GM12865 (cell line): ENCODE results near the gene TEX28.
"Not testable (repeated sequence)": the region's sequence is repeated elsewhere in the genome, so short reads cannot be mapped to it uniquely, and the experiment has no call there.

Experiments
- DNase-seq: peaks from one replicate; pipeline ENCODE4 v3.0.0; 2010; ENCODE audit warnings: low read depth
- H3K4me3 ChIP-seq: 2 replicates; pipeline ENCODE4 v1.5.1; 2011; ENCODE audit warnings: mild to moderate bottlenecking, low read depth, low read length, control low read depth
- TF ChIP-seq, protein P1 (sequence below): IDR thresholded peaks from 2 replicates; pipeline ENCODE4 v1.5.1; 2011; ENCODE audit warnings: low read length, control low read depth, low read depth, inconsistent platforms; ENCODE audit not compliant: insufficient read depth; ENCODE audit errors: missing control alignments

The TEX28 gene, protein sequence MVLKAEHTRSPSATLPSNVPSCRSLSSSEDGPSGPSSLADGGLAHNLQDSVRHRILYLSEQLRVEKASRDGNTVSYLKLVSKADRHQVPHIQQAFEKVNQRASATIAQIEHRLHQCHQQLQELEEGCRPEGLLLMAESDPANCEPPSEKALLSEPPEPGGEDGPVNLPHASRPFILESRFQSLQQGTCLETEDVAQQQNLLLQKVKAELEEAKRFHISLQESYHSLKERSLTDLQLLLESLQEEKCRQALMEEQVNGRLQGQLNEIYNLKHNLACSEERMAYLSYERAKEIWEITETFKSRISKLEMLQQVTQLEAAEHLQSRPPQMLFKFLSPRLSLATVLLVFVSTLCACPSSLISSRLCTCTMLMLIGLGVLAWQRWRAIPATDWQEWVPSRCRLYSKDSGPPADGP

DNA sequence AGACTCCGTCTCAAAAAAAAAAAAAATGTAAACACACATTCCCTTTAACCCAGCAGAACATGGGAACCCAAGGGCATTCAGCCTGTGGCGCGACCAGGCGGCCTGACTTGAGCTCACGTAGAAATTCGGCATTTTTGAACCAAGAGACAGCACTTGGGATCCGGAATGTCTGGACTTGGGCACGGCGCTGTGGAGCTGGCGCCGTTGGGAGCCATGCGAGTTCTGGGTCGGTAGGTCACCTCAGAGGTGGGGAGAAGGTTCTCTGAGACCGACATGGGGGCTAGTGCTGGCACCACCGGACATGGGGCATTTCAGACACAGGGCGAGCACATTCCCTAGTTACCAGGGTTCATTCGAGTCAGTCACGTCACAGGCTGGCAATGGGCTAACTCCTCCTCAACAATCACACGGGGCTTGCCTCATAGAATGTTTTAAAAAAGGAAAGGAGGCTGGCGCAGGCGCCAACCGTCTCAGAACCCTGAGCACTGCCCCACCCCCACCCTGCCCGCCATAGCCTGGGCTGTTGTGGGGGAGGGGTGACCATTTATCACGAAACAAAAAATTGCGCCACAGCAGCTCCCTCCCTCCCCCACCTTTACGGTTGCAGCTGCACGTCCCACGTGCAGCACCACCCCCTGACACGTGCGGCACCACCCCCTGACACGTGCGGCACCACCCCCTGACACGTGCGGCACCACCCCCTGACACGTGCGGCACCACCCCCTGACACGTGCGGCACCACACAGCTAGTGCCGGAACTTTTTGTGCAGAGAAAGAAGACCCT lies at the start of gene TEX28:
Gene TEX28, minus strand, starts transcription at position 334 of the 784 bp plus-strand sequence. CDS start 3,007 bp downstream, outside the sequence.
- no peak within 1 kb of the TSS for H3K4me3 ChIP-seq
- TF ChIP-seq, protein P1, sequence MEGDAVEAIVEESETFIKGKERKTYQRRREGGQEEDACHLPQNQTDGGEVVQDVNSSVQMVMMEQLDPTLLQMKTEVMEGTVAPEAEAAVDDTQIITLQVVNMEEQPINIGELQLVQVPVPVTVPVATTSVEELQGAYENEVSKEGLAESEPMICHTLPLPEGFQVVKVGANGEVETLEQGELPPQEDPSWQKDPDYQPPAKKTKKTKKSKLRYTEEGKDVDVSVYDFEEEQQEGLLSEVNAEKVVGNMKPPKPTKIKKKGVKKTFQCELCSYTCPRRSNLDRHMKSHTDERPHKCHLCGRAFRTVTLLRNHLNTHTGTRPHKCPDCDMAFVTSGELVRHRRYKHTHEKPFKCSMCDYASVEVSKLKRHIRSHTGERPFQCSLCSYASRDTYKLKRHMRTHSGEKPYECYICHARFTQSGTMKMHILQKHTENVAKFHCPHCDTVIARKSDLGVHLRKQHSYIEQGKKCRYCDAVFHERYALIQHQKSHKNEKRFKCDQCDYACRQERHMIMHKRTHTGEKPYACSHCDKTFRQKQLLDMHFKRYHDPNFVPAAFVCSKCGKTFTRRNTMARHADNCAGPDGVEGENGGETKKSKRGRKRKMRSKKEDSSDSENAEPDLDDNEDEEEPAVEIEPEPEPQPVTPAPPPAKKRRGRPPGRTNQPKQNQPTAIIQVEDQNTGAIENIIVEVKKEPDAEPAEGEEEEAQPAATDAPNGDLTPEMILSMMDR = no peak
- no peak for DNase-seq

DNA sequence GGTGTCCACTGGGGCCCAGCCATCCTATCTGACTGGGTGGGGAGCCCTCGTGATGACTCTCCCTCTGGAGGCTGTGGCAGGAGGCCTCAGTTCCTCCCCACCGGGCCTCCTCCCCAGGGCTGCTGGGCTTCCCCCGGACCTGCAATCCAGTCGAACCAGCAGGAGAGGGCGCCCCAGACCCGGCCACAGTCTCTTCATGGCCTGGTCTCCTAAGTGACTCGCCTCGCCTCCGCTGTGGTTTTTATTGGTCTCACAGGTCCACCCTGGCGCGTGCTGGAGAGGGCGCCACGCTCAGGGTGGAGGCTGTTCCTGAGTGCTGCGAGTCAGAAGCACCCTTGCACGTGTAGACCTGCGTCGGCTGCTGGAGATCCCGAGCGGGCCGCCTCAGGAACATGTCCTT lies 48.7 kb upstream of the TEX28 start:
- DNase-seq, H3K4me3 ChIP-seq: not testable (repeated sequence)

DNA sequence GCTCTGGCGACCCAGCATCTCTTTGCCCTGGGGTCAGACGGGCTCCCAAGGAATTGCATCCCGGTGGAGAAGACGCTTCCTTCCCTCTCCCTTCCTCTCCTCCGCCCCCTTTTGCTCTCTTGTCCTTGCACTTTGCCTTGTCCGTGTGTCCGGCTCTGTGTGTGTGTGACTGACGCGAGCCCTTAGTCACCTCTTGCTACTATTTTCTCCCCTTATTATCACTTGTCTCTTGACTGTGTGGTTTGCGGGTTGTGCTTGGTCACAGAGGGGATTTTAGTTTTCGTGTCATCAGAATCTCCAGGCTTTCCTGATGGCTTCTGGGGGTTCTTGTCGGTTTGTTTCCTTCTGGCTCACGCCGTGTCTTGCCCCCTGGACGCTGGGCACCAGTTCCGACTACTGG lies 48.1 kb upstream of the TEX28 start:
- not testable (repeated sequence) for H3K4me3 ChIP-seq, DNase-seq

DNA sequence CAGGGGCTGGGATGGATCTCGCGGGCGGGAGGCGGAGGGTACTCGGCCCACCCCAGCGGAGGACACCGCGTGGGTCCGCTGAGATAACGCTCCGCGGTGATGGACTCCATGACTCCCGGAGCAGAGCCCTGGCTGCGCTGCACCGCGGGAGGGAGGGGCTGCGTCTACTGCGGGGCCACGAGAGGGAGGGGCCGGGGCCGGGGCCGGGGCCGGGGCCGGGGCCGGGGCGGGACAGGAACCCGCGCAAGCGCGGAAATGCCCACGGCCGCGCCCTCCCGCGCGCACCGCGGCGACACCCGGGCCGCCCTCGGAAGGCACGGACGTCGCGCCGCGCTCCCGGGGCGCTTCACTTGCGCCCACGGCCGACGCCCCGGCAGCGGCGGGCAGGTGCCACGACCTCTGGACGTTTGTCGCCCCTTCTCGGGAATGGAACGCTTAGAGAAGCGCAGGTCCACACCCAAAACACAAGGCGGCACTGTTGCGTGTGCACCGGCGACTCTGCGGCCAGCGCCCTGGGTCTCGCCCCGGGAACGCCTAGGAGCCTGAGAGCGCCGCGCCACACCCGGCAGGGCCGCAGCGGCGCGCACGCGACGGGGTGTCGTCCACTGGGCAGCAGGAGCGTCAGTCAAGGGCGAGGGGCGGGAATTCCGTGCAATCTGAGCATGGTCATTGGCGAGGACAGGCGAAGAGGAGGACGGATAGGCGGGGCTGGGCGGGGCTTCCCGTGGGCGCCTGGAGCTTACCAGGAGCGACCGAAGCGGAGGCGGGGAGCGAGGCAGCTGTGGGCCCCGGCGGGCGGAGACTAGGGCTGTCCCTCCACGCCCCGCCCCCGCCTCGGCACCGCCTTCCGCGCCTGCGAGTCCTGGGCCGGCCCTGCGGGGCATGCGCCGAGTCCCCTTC lies 46.7 kb upstream of the TEX28 start:
- not testable (repeated sequence) for H3K4me3 ChIP-seq, DNase-seq

DNA sequence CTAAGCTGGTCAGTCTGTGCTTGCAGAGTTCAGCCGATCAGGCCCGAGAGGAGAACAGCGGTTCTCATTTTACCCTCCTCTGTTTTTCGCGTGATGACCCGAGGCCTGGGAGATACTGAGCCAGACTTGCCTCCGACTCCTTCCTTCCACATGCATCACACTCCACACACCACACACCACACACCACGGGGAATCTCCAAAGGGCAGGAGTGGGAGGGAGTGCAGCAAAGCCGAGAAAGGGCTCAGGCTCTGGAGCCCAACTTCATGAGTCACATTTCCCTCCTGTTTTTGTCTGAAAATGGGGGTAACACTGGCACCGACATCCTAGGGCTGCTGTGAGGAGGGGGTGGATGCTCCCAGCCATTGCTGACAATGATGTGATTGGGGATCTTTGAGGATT lies 39.6 kb upstream of the TEX28 start:
- TF ChIP-seq, protein P1 = no peak
- H3K4me3 ChIP-seq = no peak overlapping the region

DNA sequence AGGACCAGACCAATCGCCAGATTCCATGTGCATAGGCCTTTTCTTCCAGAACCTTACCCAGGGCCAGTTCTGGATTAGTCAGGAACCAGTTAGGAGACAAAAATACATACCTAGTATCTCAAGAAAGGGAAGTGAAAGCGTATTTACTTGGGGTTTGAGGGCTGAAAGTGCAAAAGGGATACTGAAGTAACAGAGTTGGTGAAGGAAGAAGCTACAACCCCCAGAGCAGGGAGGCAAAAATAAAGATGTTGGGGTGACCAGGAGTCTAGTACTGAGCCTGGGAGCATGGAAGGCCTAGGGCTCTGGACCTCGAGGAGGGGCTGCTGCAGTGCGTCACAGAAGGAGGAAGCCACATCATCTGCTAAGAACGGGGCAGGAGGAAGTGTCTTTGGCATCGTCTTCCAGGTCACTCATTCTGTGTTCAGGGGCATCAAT lies 38.9 kb upstream of the TEX28 start:
- H3K4me3 ChIP-seq = no peak overlapping the region
- peak; percentile 69 for DNase-seq
- TF ChIP-seq, protein P1 = no peak

More for the DNA sequence above, 39.6 kb upstream of the TEX28 start:
- DNase-seq = no peak

DNA sequence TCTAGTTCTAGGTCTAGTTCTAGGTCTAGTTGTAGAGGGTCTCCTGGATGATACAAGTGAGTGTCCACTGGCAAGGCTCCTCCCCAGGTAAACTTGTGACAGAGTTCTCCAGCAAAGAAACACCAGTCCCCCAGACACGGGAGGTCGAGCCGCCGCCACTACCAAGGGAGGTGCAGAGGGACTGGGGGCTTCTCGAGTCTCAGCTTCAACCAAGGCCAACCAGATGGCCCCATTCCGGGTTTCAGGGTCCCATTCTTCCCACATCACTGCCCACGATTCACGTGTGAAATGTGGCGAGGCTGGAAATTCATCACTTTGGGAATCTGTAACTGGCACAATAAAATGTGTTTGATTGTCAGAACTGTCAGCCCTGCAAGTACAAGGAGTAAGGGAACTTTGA lies 38.2 kb upstream of the TEX28 start:
- no peak overlapping the region for H3K4me3 ChIP-seq
- no peak for DNase-seq
- TF ChIP-seq, protein P1 = no peak

DNA sequence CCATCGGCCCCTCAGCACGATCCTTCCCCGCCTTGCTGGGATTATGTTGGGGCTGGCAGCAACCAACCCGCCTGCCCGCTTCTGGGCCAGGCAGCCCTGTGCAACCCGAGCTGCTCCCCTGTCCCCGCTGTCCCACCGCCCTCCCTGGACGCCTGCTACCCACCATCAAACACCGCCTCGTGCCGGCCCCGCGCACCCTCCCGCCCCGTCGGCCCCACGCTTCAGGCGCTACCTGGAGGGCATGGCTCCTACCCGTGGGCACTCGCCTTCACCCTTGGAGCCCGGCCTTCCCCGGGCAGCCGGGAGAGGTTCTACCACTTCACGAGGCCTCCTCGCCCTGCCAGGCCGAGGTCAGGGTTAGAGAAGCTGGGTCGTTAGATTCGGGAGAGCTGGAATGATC lies 37.6 kb upstream of the TEX28 start:
- no peak for DNase-seq
- TF ChIP-seq, protein P1 = no peak
- H3K4me3 ChIP-seq = no peak overlapping the region
